HUES64 (cell line): Measurements from ENCODE around the gene KCNQ1.

Experiments
- H3K27ac ChIP-seq: 2 replicates; pipeline ENCODE4 v1.7.0; 2013; ENCODE audit warnings: low read depth, low read length, inconsistent platforms
- H3K27me3 ChIP-seq: 2 replicates; pipeline ENCODE4 v1.6.1; 2013; ENCODE audit warnings: mild to moderate bottlenecking, low read length; ENCODE audit not compliant: insufficient read depth
- H3K36me3 ChIP-seq: 2 replicates; pipeline ENCODE4 v1.6.1; 2013; ENCODE audit warnings: mild to moderate bottlenecking, low read length; ENCODE audit not compliant: insufficient read depth
- H3K4me1 ChIP-seq: 2 replicates; pipeline ENCODE4 v1.6.1; 2013; ENCODE audit warnings: mild to moderate bottlenecking, low read length, moderate library complexity; ENCODE audit not compliant: insufficient read depth
- H3K4me3 ChIP-seq: 2 replicates; pipeline ENCODE4 v1.5.1; 2013; ENCODE audit warnings: mild to moderate bottlenecking, low read length, moderate library complexity
- H3K9ac ChIP-seq: 2 replicates; pipeline ENCODE4 v1.6.1; 2013; ENCODE audit warnings: mild to moderate bottlenecking, low read depth, low read length
- H3K9me3 ChIP-seq: 2 replicates; pipeline ENCODE4 v1.6.1; 2013; ENCODE audit warnings: low read depth, low read length; ENCODE audit not compliant: insufficient read depth
- WGBS: fragments of 150-250, 120-280 bp; methylation state at CpG from one replicate; pipeline ENCODE4 v1.1.7; 2013; ENCODE audit warnings: missing lambda C conversion rate; 5-methylcytosine and 5-hydroxymethylcytosine counted together

The KCNQ1 gene

GRCh38 chr11:2855162-2855561, 410.4 kb downstream of the KCNQ1 start:
- Histone ChIP-seq H3K27ac (no peak overlapping the region), H3K4me1 (no peaks in the 10 kb centered on the region), H3K27me3 (peaks cover 22% of the 10 kb centered on the region), H3K36me3 (no peaks in the 10 kb centered on the region), H3K9me3 (no peaks in the 10 kb centered on the region), H3K9ac (no peak overlapping the region), H3K4me3 (no peak overlapping the region)
- WGBS: 91% methylated on average over 8 of the region's 8 CpGs

DNA sequence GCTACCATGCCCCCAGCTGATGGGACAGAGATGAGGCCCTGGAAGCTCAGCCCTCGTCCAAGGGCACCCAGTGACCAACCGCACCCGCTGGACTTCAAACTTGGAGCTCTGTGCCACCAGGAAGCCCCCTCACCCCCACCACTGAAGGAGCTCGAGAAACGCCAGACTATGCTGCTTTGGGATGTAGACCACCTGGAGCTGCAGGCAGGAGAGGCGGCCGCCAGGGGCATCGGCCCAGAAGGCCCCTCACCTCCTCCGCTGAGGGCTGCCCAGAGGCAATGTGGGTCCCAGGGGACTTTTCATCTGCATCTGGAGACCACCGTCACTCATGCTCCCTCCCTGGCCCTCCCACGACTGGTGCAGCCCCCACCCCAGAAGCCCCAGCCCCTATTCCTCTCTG, 412.5 kb downstream of the KCNQ1 start:
- Histone ChIP-seq H3K27ac (no peak overlapping the region), H3K4me1 (peaks cover 6% of the 10 kb centered on the region; the same call in 1 of the 2 replicates), H3K27me3 (peaks cover 42% of the 10 kb centered on the region), H3K9me3 (no peaks in the 10 kb centered on the region), H3K4me3 (no peak overlapping the region), H3K36me3 (no peaks in the 10 kb centered on the region), H3K9ac (no peak overlapping the region)
- 86% methylated on average over 11 of the region's 11 CpGs for WGBS

- Histone ChIP-seq H3K27me3 (peaks cover 47% of the 10 kb centered on the region), H3K4me3 (no peak overlapping the region), H3K36me3 (no peaks in the 10 kb centered on the region), H3K27ac (no peak overlapping the region), H3K4me1 (peaks cover 6% of the 10 kb centered on the region; the same call in 1 of the 2 replicates), H3K9me3 (no peaks in the 10 kb centered on the region), H3K9ac (no peak overlapping the region)
- 87% methylated on average over 18 of the region's 18 CpGs for WGBS
Measured at GRCh38 chr11:2857918-2858317, 413.1 kb downstream of the KCNQ1 start.

- Histone ChIP-seq H3K9ac (no peak overlapping the region), H3K4me3 (no peak overlapping the region), H3K27ac (no peak overlapping the region), H3K27me3 (peaks cover 56% of the 10 kb centered on the region), H3K4me1 (peaks cover 12% of the 10 kb centered on the region), H3K36me3 (no peaks in the 10 kb centered on the region), H3K9me3 (no peaks in the 10 kb centered on the region)
- 84% methylated on average over 15 of the region's 16 CpGs for WGBS
Measured at GRCh38 chr11:2858995-2859698, 414.3 kb downstream of the KCNQ1 start.

- peaks cover 61% of the 10 kb centered on the region for H3K27me3 ChIP-seq
- 91% methylated on average over 10 of the region's 10 CpGs for whole genome bisulfite sequencing
- H3K9me3 ChIP-seq: no peaks in the 10 kb centered on the region
- no peak overlapping the region for H3K9ac ChIP-seq
- peaks cover 12% of the 10 kb centered on the region for H3K4me1 ChIP-seq
- H3K36me3 ChIP-seq: no peaks in the 10 kb centered on the region
- H3K27ac ChIP-seq: no peak overlapping the region
- no peak overlapping the region for H3K4me3 ChIP-seq
Measured at GRCh38 chr11:2859699-2860037, 414.9 kb downstream of the KCNQ1 start.

DNA sequence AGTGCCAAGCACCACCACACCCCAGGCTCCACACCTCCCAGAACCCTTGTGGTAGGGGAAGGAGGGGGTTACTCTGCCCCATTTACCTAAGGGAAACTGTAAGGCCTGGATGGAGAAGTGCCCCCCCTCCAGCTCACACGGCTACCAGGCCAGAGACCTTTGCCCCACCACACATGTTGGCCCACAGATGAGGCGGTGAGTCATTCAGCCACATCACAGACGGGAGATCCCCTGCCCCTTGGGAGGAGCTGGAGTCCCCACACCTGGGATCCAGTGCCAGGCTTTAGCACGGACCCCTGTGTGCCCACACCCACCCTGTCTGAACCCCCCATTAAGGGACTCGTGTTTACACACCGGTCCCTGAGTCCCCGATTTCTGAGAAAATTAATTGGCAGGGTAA, 415.8 kb downstream of the KCNQ1 start:
- Histone ChIP-seq H3K27me3 (peaks cover 67% of the 10 kb centered on the region), H3K4me3 (no peak overlapping the region), H3K27ac (no peak overlapping the region), H3K9ac (no peak overlapping the region), H3K4me1 (peaks cover 12% of the 10 kb centered on the region), H3K9me3 (no peaks in the 10 kb centered on the region), H3K36me3 (no peaks in the 10 kb centered on the region)
- WGBS: 85% methylated on average over 7 of the region's 7 CpGs

DNA sequence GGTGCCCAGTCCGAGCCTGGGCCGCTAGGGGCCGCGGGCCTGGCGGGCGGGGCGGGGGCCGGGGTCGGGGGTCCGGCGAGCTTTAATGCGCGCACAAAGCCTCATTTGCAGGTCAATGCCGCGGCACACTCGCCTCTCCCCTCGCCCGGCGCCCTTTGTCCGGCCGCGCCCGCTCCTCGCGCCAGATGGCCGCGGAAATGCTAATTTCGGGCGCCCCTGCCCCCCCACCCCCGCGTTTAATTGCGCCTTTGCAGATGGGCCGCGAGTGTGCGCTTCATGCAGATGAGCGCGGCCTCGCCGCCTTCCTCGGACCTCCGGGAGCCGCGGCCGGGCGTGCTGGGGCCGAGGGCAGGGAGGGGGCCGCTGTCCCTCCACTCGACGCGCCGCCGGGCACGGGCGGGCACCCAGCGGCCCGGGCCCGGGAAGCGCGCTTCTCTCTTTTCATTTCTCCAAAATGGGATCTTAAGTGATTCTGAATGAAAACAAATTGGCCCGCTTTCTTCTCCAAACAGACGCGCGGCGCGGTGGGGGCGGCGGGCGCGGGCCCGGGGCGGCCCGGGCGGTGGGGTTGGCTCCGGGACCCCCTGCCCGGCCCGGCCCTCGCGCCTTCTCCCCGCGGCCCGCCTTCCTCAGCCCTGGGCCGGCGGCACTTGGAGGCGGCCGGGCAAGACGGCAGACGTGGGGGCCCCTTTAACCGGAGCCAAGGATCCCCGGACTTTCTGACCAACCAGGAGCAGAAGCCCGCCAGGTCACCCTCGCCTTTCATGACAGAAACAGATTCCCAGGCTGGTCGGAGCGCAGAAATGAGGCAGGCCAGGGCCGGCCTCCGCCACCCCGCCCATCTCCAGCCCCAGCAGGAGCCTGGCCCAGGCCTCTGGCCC, 417.8 kb downstream of the KCNQ1 start:
- peak overlapping the region; percentile 39 for H3K4me3 ChIP-seq
- H3K9ac ChIP-seq: peak overlapping the region; percentile 62; the same call in 1 of the 2 replicates
- peaks cover 5% of the 10 kb centered on the region; the same call in 1 of the 2 replicates for H3K9me3 ChIP-seq
- WGBS: under 1% methylated on average over 93 of the region's 96 CpGs
- no peaks in the 10 kb centered on the region for H3K36me3 ChIP-seq
- H3K4me1 ChIP-seq: peaks cover 17% of the 10 kb centered on the region
- peaks cover 84% of the 10 kb centered on the region for H3K27me3 ChIP-seq
- peak overlapping the region; percentile 55; the same call in 1 of the 2 replicates for H3K27ac ChIP-seq

- Histone ChIP-seq H3K9me3 (peaks cover 5% of the 10 kb centered on the region; the same call in 1 of the 2 replicates), H3K27ac (no peak overlapping the region; the same call in 1 of the 2 replicates), H3K4me1 (peaks cover 22% of the 10 kb centered on the region), H3K9ac (peak overlapping the region; percentile 62; the same call in 1 of the 2 replicates), H3K4me3 (peak overlapping the region; percentile 39), H3K27me3 (peaks cover 87% of the 10 kb centered on the region), H3K36me3 (no peaks in the 10 kb centered on the region)
- WGBS: 47% methylated on average over 13 of the region's 13 CpGs
Measured at GRCh38 chr11:2863276-2863618, 418.4 kb downstream of the KCNQ1 start.

DNA sequence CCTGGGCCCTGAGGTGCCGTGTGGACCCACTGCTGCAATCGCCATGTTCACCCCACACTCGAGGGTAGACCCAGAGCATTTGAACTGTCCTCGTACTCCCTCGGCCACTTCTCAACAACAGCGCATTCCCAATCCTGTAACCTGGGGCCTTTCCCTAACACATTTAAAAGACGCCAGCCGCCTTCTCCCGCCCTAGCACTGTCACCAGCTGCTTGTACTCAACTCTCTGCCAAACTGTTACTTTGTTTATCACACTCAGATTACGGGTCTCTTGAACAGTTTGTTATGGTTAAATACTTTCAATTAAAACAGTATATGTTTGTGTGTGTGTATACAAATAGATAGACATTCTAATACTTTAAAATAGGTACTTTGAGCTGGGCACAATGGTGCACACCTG, 420.1 kb downstream of the KCNQ1 start:
- no peaks in the 10 kb centered on the region for H3K36me3 ChIP-seq
- no peak overlapping the region for H3K27ac ChIP-seq
- 87% methylated on average over 9 of the region's 10 CpGs for WGBS
- peaks cover 97% of the 10 kb centered on the region for H3K27me3 ChIP-seq
- peaks cover 5% of the 10 kb centered on the region; the same call in 1 of the 2 replicates for H3K9me3 ChIP-seq
- H3K4me3 ChIP-seq: no peak overlapping the region
- no peak overlapping the region for H3K9ac ChIP-seq
- H3K4me1 ChIP-seq: peaks cover 31% of the 10 kb centered on the region

DNA sequence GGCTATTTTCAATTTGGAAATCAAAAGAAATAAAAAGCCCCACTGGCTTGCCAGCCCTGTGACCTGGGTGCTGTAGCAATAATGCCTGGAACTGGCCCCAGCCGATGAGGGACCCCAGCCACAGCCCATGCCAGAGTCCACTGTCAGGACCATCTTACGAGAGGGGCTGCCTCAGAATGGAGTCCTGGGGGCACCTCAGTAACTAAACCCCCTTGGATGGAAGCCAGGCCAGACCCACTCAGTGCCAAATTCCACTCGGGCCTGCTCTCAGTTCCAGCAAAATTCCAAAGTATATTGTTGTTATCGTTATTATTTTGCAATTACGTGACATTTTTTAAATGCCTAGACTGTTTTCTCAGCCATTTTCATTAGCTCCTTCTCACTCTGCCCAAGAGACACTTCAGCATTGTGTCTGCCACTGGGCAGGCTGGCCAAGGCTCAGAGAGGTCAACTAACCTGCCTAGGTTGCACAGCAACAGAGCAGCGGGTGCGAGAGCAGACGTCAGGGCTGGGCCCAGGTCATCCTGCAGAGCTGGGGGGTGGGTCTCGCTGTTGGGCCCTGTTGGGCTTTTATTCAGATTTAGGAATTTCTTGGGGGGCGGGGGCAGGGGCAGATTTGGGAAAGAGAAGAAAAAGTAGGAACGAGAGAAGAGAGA, 421.2 kb downstream of the KCNQ1 start:
- H3K4me1 ChIP-seq: peaks cover 31% of the 10 kb centered on the region
- WGBS: 90% methylated on average over 11 of the region's 11 CpGs

DNA sequence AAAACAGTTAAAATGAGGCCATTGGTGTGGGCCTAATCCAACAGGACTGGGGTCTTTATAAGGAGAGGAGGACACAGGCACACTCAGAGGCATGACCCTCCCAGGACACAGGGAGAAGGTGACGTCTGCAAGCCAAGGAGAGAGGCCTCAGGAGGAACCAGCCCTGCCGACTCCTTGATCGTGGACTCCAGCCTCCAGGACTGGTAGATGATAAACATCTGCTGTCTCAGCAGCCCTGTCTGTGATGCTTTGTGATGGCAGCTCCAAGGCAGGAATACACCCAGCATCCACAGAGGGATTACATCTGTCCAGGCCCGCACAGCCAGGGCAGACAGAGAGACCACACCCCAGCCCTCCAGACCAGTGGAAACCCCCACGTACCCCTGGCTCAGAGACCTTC, 422.3 kb downstream of the KCNQ1 start:
- Histone ChIP-seq H3K9ac (no peak overlapping the region), H3K4me3 (no peak overlapping the region), H3K27me3 (peaks cover 97% of the 10 kb centered on the region), H3K27ac (no peak overlapping the region), H3K9me3 (peaks cover 5% of the 10 kb centered on the region; the same call in 1 of the 2 replicates), H3K36me3 (no peaks in the 10 kb centered on the region), H3K4me1 (peaks cover 25% of the 10 kb centered on the region)
- 87% methylated on average over 5 of the region's 5 CpGs for WGBS

More for the DNA sequence above, 421.2 kb downstream of the KCNQ1 start:
- H3K27ac ChIP-seq: no peak overlapping the region
- peaks cover 97% of the 10 kb centered on the region for H3K27me3 ChIP-seq
- no peak overlapping the region for H3K9ac ChIP-seq
- H3K4me3 ChIP-seq: no peak overlapping the region
- H3K9me3 ChIP-seq: peaks cover 5% of the 10 kb centered on the region; the same call in 1 of the 2 replicates
- no peaks in the 10 kb centered on the region for H3K36me3 ChIP-seq
